ENCODE measurements around the gene JAKMIP1.

The JAKMIP1 gene

GRCh38 chr4:6035786-6036185 lies 164.6 kb downstream of the JAKMIP1 start:
- no peak for DNase-seq (ENCODE audit: extremely low read depth, low read depth)
- TF ChIP-seq CTCF (IDR thresholded peaks at IDR 0.05; ENCODE audit: low read depth, low read length) = no peak

- TF ChIP-seq CTCF (IDR thresholded peaks at IDR 0.05; ENCODE audit: low read depth, low read length) = no peak
These were observed 167.0 kb downstream of the JAKMIP1 start for GRCh38 chr4:6033381-6033780.

GRCh38 chr4:6032249-6033244 lies 167.8 kb downstream of the JAKMIP1 start:
- TF ChIP-seq CTCF (IDR thresholded peaks at IDR 0.05; ENCODE audit: low read depth, low read length) = no peak
- DNase-seq (ENCODE audit: extremely low read depth, low read depth) = no peak

More at GRCh38 chr4:6033381-6033780, 167.0 kb downstream of the JAKMIP1 start:
- no peak for DNase-seq (ENCODE audit: extremely low read depth, low read depth)

- DNase-seq (ENCODE audit: extremely low read depth, low read depth) = no peak
- no peak for TF ChIP-seq CTCF (IDR thresholded peaks at IDR 0.05; ENCODE audit: low read depth, low read length)
These were observed 168.5 kb downstream of the JAKMIP1 start for GRCh38 chr4:6031846-6032245.

- TF ChIP-seq CTCF (IDR thresholded peaks at IDR 0.05; ENCODE audit: low read depth, low read length) = no peak
- DNase-seq (ENCODE audit: extremely low read depth, low read depth) = no peak
These were observed 169.7 kb downstream of the JAKMIP1 start for GRCh38 chr4:6030679-6031078.

GRCh38 chr4:6029254-6029653 lies 171.1 kb downstream of the JAKMIP1 start:
- no peak for TF ChIP-seq CTCF (IDR thresholded peaks at IDR 0.05; ENCODE audit: low read depth, low read length)

GRCh38 chr4:6028168-6028567 lies 172.2 kb downstream of the JAKMIP1 start:
- no peak for DNase-seq (ENCODE audit: extremely low read depth, low read depth)
- TF ChIP-seq CTCF (IDR thresholded peaks at IDR 0.05; ENCODE audit: low read depth, low read length) = no peak

More at GRCh38 chr4:6029254-6029653, 171.1 kb downstream of the JAKMIP1 start:
- no peak for DNase-seq (ENCODE audit: extremely low read depth, low read depth)
